IMR-90 (cell line): ENCODE data around the gene SASH1. TPM values are rescaled to one million over a fixed set of nuclear protein-coding genes. Genes with fewer than 3 reads are reported as not detected.

Experiments
- ATAC-seq: fragments of 200-7000 bp; cut with Tn5 transposase; 2 replicates; pipeline ENCODE4 v1.9.1; 2020; ENCODE audit warnings: low read depth, mild to moderate bottlenecking, moderate library complexity
- BruUV-seq: library from RNA; stranded (reverse); fragments of 400-500 nt; replicated peaks from 2 replicates; lab custom pipeline; 2021; lab: Mats Ljungman, UMichigan
- CTCF ChIA-PET: fragments of 300-600 bp; formaldehyde crosslinking; extraction: SDS; loops from one replicate; lab custom pipeline; 2021; ENCODE audit warnings: antibody characterized with exemption; lab: Yijun Ruan, JAX
- POLR2A ChIA-PET: fragments of 300-600 bp; sonication (Branson Sonifier 250); formaldehyde crosslinking; loops from one replicate; lab custom pipeline; 2022; ENCODE audit warnings: antibody characterized with exemption; ENCODE audit not compliant: unreplicated experiment; lab: Charles Lee
- DNase-seq: peaks from one replicate; pipeline ENCODE4 v3.0.0; 2013
- H2AFZ ChIP-seq: replicated peaks from 2 replicates; pipeline ENCODE3; 2013; ENCODE audit warnings: low read length, mild to moderate bottlenecking; ENCODE audit not compliant: poor library complexity
- H2AK5ac ChIP-seq: 2 replicates; pipeline ENCODE4 v1.6.1; 2013; ENCODE audit warnings: low read depth, low read length, inconsistent platforms
- H2AK9ac ChIP-seq: replicated peaks from 2 replicates; pipeline ENCODE3; 2013; ENCODE audit warnings: mild to moderate bottlenecking, low read depth, low read length, moderate library complexity; ENCODE audit not compliant: poor library complexity
- H2BK120ac ChIP-seq: 2 replicates; pipeline ENCODE4 v1.6.1; 2013; ENCODE audit warnings: low read depth, low read length, inconsistent platforms
- H2BK15ac ChIP-seq: 3 replicates; pipeline ENCODE4 v1.6.1; 2013; ENCODE audit warnings: low read depth, low read length, inconsistent platforms
- H2BK20ac ChIP-seq: 2 replicates; pipeline ENCODE4 v1.6.1; 2013; ENCODE audit warnings: low read depth, mild to moderate bottlenecking, inconsistent platforms, low read length, moderate library complexity
- H2BK5ac ChIP-seq: 2 replicates; pipeline ENCODE4 v1.6.1; 2013; ENCODE audit warnings: mild to moderate bottlenecking, low read depth, low read length, inconsistent platforms; ENCODE audit not compliant: poor library complexity, severe bottlenecking
- H3K14ac ChIP-seq: replicated peaks from 2 replicates; pipeline ENCODE4 v1.6.1; 2013; ENCODE audit warnings: low read depth, low read length, inconsistent platforms
- H3K18ac ChIP-seq: 2 replicates; pipeline ENCODE4 v1.6.1; 2013; ENCODE audit warnings: low read depth, low read length, control low read depth
- H3K23ac ChIP-seq: 2 replicates; pipeline ENCODE4 v1.6.1; 2013; ENCODE audit warnings: low read depth, low read length, inconsistent platforms
- H3K27ac ChIP-seq: 2 replicates; pipeline ENCODE4 v1.5.1; 2013; ENCODE audit warnings: mild to moderate bottlenecking, control low read depth, low read length; ENCODE audit not compliant: insufficient read depth
- H3K27me3 ChIP-seq: 2 replicates; pipeline ENCODE4 v1.6.1; 2013; ENCODE audit warnings: low read length; ENCODE audit not compliant: control insufficient read depth, insufficient read depth
- H3K36me3 ChIP-seq: 2 replicates; pipeline ENCODE4 v1.6.1; 2013; ENCODE audit warnings: low read length, mixed read lengths; ENCODE audit not compliant: control insufficient read depth, insufficient read depth
- H3K4ac ChIP-seq: 2 replicates; pipeline ENCODE4 v1.6.1; 2013; ENCODE audit warnings: low read depth, low read length, inconsistent platforms
- H3K4me1 ChIP-seq: 2 replicates; pipeline ENCODE4 v1.6.1; 2013; ENCODE audit warnings: low read length, mixed read lengths; ENCODE audit not compliant: control insufficient read depth, insufficient read depth
- H3K4me2 ChIP-seq: 2 replicates; pipeline ENCODE4 v1.6.1; 2013; ENCODE audit warnings: low read depth, mild to moderate bottlenecking, control low read depth, low read length, moderate library complexity
- H3K4me3 ChIP-seq: 2 replicates; pipeline ENCODE4 v1.5.1; 2013; ENCODE audit warnings: low read depth, mild to moderate bottlenecking, control low read depth, low read length, moderate library complexity; ENCODE audit not compliant: insufficient read depth
- H3K56ac ChIP-seq: 2 replicates; pipeline ENCODE4 v1.6.1; 2013; ENCODE audit warnings: low read length, inconsistent platforms; ENCODE audit not compliant: insufficient read depth; ENCODE audit errors: extremely low read depth
- H3K79me1 ChIP-seq, 2 experiments: 2 replicates each; pipeline ENCODE4 v1.6.1; 2013; ENCODE audit warnings: low read length in 2 of 2, inconsistent platforms in 1 of 2, low read depth in 1 of 2
- H3K9ac ChIP-seq: 2 replicates; pipeline ENCODE4 v1.6.1; 2013; ENCODE audit warnings: low read depth, low read length, control low read depth
- H3K9me1 ChIP-seq: 2 replicates; pipeline ENCODE4 v1.6.1; 2013; ENCODE audit warnings: low read length, inconsistent platforms; ENCODE audit not compliant: insufficient read depth
- H3K9me3 ChIP-seq: 2 replicates; pipeline ENCODE4 v1.6.1; 2013; ENCODE audit warnings: low read length; ENCODE audit not compliant: control insufficient read depth, insufficient read depth
- H4K20me1 ChIP-seq: 2 replicates; pipeline ENCODE4 v1.6.1; 2013; ENCODE audit warnings: low read length, inconsistent platforms; ENCODE audit not compliant: insufficient read depth
- H4K5ac ChIP-seq: 2 replicates; pipeline ENCODE4 v1.6.1; 2013; ENCODE audit warnings: mild to moderate bottlenecking, low read depth, low read length, control low read depth
- H4K8ac ChIP-seq, 2 experiments: 2 replicates each; pipeline ENCODE4 v1.6.1; 2013; ENCODE audit warnings: low read depth in 2 of 2, low read length in 2 of 2, control low read depth in 1 of 2, inconsistent platforms in 1 of 2
- H4K91ac ChIP-seq: 2 replicates; pipeline ENCODE4 v1.6.1; 2013; ENCODE audit warnings: low read depth, low read length, inconsistent platforms; ENCODE audit not compliant: insufficient read depth
- BHLHE40 ChIP-seq: fragments of 150-350 bp; IDR thresholded peaks from 2 replicates; pipeline ENCODE4 v1.6.1; 2016; ENCODE audit warnings: mild to moderate bottlenecking, low read depth, low read length
- CEBPB ChIP-seq: IDR thresholded peaks from 2 replicates; pipeline ENCODE4 v1.6.1; 2012; ENCODE audit warnings: low read depth, low read length, improper control_type of control experiment
- CHD1 ChIP-seq: IDR thresholded peaks from 2 replicates; pipeline ENCODE4 v1.6.1; 2012; ENCODE audit warnings: low read depth, low read length, improper control_type of control experiment
- CTCF ChIP-seq: conservative IDR thresholded peaks from 2 replicates; pipeline ENCODE4 v1.5.1; 2012; ENCODE audit warnings: mild to moderate bottlenecking, low read depth, low read length, improper control_type of control experiment
- FOS ChIP-seq: fragments of 150-350 bp; IDR thresholded peaks from 2 replicates; pipeline ENCODE4 v1.6.1; 2016; ENCODE audit warnings: low read depth, low read length
- MAFK ChIP-seq: IDR thresholded peaks from 2 replicates; pipeline ENCODE4 v1.6.1; 2012; ENCODE audit warnings: low read depth, low read length, improper control_type of control experiment
- MXI1 ChIP-seq: IDR thresholded peaks from 2 replicates; pipeline ENCODE4 v1.6.1; 2012; ENCODE audit warnings: low read depth, mild to moderate bottlenecking, low read length, moderate library complexity, borderline replicate concordance
- NFE2L2 ChIP-seq: fragments of 150-350 bp; IDR thresholded peaks from 2 replicates; pipeline ENCODE4 v1.6.1; 2016; ENCODE audit warnings: low read depth, mild to moderate bottlenecking, low read length
- RCOR1 ChIP-seq: IDR thresholded peaks from 2 replicates; pipeline ENCODE4 v1.6.1; 2012; ENCODE audit warnings: mild to moderate bottlenecking, low read length, improper control_type of control experiment; ENCODE audit not compliant: insufficient replicate concordance
- RFX5 ChIP-seq: IDR thresholded peaks from 2 replicates; pipeline ENCODE4 v1.8.0; 2012; ENCODE audit warnings: low read depth, mild to moderate bottlenecking, low read length, moderate library complexity
- SMC3 ChIP-seq: fragments of 150-350 bp; IDR thresholded peaks from 2 replicates; pipeline ENCODE4 v1.6.1; 2016; ENCODE audit warnings: low read depth, mild to moderate bottlenecking, antibody characterized with exemption, low read length, moderate library complexity
- WGBS, 2 experiments: methylation state at CpG; one replicate each; pipeline versions ENCODE4 v1.1.5 to v1.1.7; 2013; ENCODE audit warnings: missing lambda C conversion rate in 2 of 2; ENCODE audit not compliant: insufficient read length in 1 of 2; ENCODE audit errors: extremely low coverage in 2 of 2; 5-methylcytosine and 5-hydroxymethylcytosine counted together
- dilution Hi-C: fragments of 300-500 bp; cut with HindIII; formaldehyde crosslinking; loops from one replicate; pipeline ENCODE4 v1.14.3; 2018; ENCODE audit warnings: low sequenced_read_pairs; ENCODE audit not compliant: unreplicated experiment
- in situ Hi-C: fragments of 300-500 bp; cut with MboI; formaldehyde crosslinking; loops from 3 replicates; pipeline ENCODE4 v1.14.3; 2019; ENCODE audit warnings: low sequenced_read_pairs, inconsistent platforms, mixed read lengths
- intact Hi-C: fragments of 100-400 bp; cut with micrococcal nuclease; formaldehyde crosslinking; loops from 2 replicates; pipeline ENCODE4 v1.10.0; 2022
- polyA plus RNA-seq, 3 experiments: library from polyadenylated mRNA; depleted of rRNA; stranded (reverse); fragments of >200 nt; gene quantifications; 2 replicates each; pipeline ENCODE4 v1.2.3, GENCODE V29; 2012; ENCODE audit warnings: low replicate concordance in 1 of 3
- total RNA-seq: library from RNA; depleted of rRNA; stranded (reverse); fragments of >200 nt; gene quantifications from 2 replicates; pipeline ENCODE4 v1.2.3, GENCODE V29; 2012
- TF ChIP-seq, protein P1 (sequence below): fragments of 150-350 bp; IDR thresholded peaks from 2 replicates; pipeline ENCODE4 v1.6.1; 2016; ENCODE audit warnings: low read depth, mild to moderate bottlenecking, low read length, moderate library complexity, borderline replicate concordance

Gene SASH1
- total and polyA plus RNA-seq, 2 of the 4 experiments (the other 2 are of a cell fraction) = 11.6 to 16.5 TPM

DNA sequence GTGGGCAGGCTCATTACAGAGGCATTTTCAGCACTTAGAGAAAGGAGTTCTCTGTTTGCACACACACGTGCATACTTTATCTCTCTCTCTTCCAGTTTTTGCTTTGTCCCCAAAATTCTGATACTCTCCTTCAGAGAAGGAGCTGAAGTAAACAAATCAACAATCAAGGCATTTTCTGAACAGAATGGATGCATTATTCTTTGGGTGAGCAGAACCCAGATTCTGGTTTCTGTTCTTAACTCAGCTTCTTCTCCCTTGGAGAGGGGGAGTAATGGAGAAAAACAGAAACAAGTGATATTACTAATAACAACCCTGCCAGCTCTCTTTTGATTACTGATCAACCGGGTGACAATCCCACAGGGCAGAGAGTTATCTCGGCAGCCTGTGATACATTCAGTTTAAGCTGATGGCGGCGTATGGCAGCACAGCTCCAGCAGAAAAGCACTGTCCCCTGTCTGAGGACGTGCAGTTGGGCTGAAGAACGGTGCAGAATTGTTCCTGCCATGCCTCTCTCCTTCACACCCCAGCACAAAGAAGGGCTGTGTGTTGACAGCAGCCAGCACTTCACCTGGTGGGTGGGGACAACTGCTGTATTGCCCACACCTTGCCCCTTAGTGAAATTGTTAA is 47.3 kb upstream of the SASH1 start (continued):
- TF ChIP-seq, protein P1, sequence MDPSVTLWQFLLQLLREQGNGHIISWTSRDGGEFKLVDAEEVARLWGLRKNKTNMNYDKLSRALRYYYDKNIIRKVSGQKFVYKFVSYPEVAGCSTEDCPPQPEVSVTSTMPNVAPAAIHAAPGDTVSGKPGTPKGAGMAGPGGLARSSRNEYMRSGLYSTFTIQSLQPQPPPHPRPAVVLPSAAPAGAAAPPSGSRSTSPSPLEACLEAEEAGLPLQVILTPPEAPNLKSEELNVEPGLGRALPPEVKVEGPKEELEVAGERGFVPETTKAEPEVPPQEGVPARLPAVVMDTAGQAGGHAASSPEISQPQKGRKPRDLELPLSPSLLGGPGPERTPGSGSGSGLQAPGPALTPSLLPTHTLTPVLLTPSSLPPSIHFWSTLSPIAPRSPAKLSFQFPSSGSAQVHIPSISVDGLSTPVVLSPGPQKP = no peak

DNA sequence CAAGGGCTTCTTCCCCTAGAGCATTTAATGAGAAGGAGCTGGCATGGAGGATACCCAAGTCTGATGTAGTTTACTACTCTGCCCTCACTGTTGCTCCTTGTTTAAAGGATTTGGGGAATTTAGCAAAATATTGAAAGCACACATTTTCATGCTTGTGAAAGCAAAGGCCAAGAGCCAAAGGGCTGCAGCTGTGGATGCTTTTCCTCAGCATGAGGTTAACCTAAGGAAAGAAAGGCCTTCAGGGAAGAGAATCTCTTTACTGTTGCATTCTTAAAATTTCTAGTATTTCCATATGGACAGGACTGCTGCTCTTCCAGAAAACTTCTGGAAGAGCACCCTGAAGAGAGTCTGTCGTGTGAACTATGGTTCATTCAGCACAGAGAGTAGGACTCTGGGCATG is 45.9 kb upstream of the SASH1 start:
- Histone ChIP-seq H3K4me3 (no peak overlapping the region), H3K9me1 (peaks cover 5% of the 10 kb centered on the region; the same call in 1 of the 2 replicates), H3K23ac (0 out of 2 replicates have a peak overlapping the region, but pooled peaks have one; percentile 29), H3K4me2 (peak overlapping the region; percentile 36), H2BK20ac (peak overlapping the region; percentile 21; the same call in 1 of the 2 replicates), H2BK5ac (no peak overlapping the region), H2AK5ac (no peak overlapping the region), H3K36me3 (no peaks in the 10 kb centered on the region), H4K91ac (peak overlapping the region; percentile 19; the same call in 1 of the 2 replicates), H3K14ac (peak overlapping the region; percentile 57), H4K5ac (peak overlapping the region; percentile 62), H3K18ac (peak overlapping the region; percentile 27), H3K9me3 (no peaks in the 10 kb centered on the region), H2AK9ac (no peak overlapping the region), H2AFZ (peak overlapping the region; percentile 33), H3K4ac (peak overlapping the region; percentile 48), H3K79me1 (peaks cover 0 to 13% of the 10 kb centered on the region in 2 experiments; a peak in 1 of 4 replicates), H4K8ac (no peak overlapping the region), H3K4me1 (peaks cover 20% of the 10 kb centered on the region), H2BK120ac (peak overlapping the region; percentile 12; the same call in 1 of the 2 replicates), H3K27me3 (no peaks in the 10 kb centered on the region), H2BK15ac (no peak overlapping the region), H3K9ac (no peak overlapping the region), H3K27ac (peak overlapping the region; percentile 21; the same call in 1 of the 2 replicates), H3K56ac (no peak overlapping the region), H4K20me1 (no peaks in the 10 kb centered on the region)
- intact Hi-C loops (no loop called here), in situ Hi-C loops (no loop called here), dilution Hi-C loops (no loop called here)
- ChIA-PET POLR2A (interaction anchor here (0.5 kb wide), 1 partner anchor 13 kb away, joined by 4 read pairs; no protein-coding TSS in a partner anchor), CTCF (no interaction called here)
- TF ChIP-seq CEBPB (no peak), MAFK (no peak), NFE2L2 (no peak), RCOR1 (no peak), MXI1 (no peak), RFX5 (no peak), BHLHE40 (no peak), CTCF (no peak), CHD1 (no peak), FOS (no peak), SMC3 (no peak)
- DNase-seq (no peak), ATAC-seq (peak; percentile 42)
- no CpG with 5 or more reads among the region's 1 CpG for WGBS, 2 experiments
- no TSS peak for BruUV-seq
